GM12801 (cell line): ENCODE measurements around the gene C19orf47.

Experiments used
- CTCF ChIP-seq: IDR thresholded peaks from one replicate; pipeline ENCODE4 v1.5.1; 2011; ENCODE audit warnings: control low read depth; ENCODE audit not compliant: insufficient read length; ENCODE audit errors: extremely low read depth

C19orf47 gene

GRCh38 chr19:40281381-40282208, 66.6 kb downstream of the C19orf47 start:
- TF ChIP-seq CTCF, result no peak

- TF ChIP-seq CTCF, result no peak
These were observed 67.5 kb downstream of the C19orf47 start for GRCh38 chr19:40280608-40281221.

- no peak for TF ChIP-seq CTCF
These were observed 68.2 kb downstream of the C19orf47 start for GRCh38 chr19:40279761-40280607.

- no peak for TF ChIP-seq CTCF
These were observed 69.1 kb downstream of the C19orf47 start for GRCh38 chr19:40279120-40279551.

- TF ChIP-seq CTCF, result no peak
These were observed 69.7 kb downstream of the C19orf47 start for GRCh38 chr19:40278361-40279035.

- TF ChIP-seq CTCF, result no peak
These were observed 70.7 kb downstream of the C19orf47 start for GRCh38 chr19:40277356-40278059.
